K562 (cell line): ENCODE data around the gene CNRIP1.

Experiments
- JUNB ChIP-seq: fragments of 450-650 bp; formaldehyde crosslinking; conservative IDR thresholded peaks from 2 replicates; pipeline ENCODE4 v1.4.0; 2020; ENCODE audit warnings: mild to moderate bottlenecking
- MLLT1 ChIP-seq, 2 experiments: fragments of 450-650 bp; IDR thresholded peaks; 2 replicates each; pipeline ENCODE4 v1.6.1; 2016
- NFYB ChIP-seq: IDR thresholded peaks from 2 replicates; pipeline ENCODE4 v1.6.1; 2011; ENCODE audit warnings: mild to moderate bottlenecking, moderate library complexity; ENCODE audit not compliant: insufficient read length; ENCODE audit errors: extremely low read depth
- STAT5B ChIP-seq: fragments of 250-450 bp; sonication (Bioruptor Pico); IDR thresholded peaks from 2 replicates; pipeline ENCODE4 v1.8.0; 2021; ENCODE audit warnings: mild to moderate bottlenecking, inconsistent platforms

- TF ChIP-seq STAT5B (CRISPR knock-in tag) (no peak), JUNB (CRISPR knock-in tag) (no peak), NFYB (no peak), MLLT1 (IDR thresholded peaks at IDR 0.05) (no peak)
Observed at GRCh38 chr2:68303033-68303901, 16.5 kb downstream of the CNRIP1 start.
